Esophagus muscularis mucosa (tissue), 4 donors: ENCODE results near the gene PNKP. TPM values are rescaled to one million over a fixed set of nuclear protein-coding genes. Genes with fewer than 3 reads are reported as not detected.
A peak's percentile ranks its signal among the peaks of the same experiment; 100 is the strongest.

ENCODE experiments used
- DNase-seq: peaks from one replicate; pipeline ENCODE4 v3.0.0-alpha.2; 2017; ENCODE audit errors: extremely low spot score
- H3K27ac ChIP-seq, 4 donors: fragments of 200-600 bp; sonication (generic); replicated peaks in 1 of 4; 1 replicate in 3 of 4; 2 replicates in 1 of 4; pipeline ENCODE4 v1.5.1; 2016 to 2019; ENCODE audit warnings: mild to moderate bottlenecking in 1 of 4
- H3K27me3 ChIP-seq, 4 donors: fragments of 200-600 bp; sonication (generic); one replicate each; pipeline versions ENCODE4 v1.5.1 to v1.6.0; 2016 to 2019
- H3K36me3 ChIP-seq, 4 donors: fragments of 200-600 bp; sonication (generic); one replicate each; pipeline ENCODE4 v1.5.1; 2016 to 2019
- H3K4me1 ChIP-seq, 4 donors: fragments of 200-600 bp; sonication (generic); one replicate each; pipeline ENCODE4 v1.5.1; 2016 to 2019
- H3K4me3 ChIP-seq, 4 donors: fragments of 200-600 bp; sonication (generic); 1 replicate in 2 of 4; 2 replicates in 2 of 4; pipeline ENCODE4 v1.5.1; 2016 to 2019; ENCODE audit warnings: mild to moderate bottlenecking in 4 of 4, moderate library complexity in 1 of 4
- H3K9me3 ChIP-seq, 4 donors: fragments of 200-600 bp; sonication (generic); 1 replicate in 3 of 4; 2 replicates in 1 of 4; pipeline ENCODE4 v1.5.1; 2016 to 2019
- EP300 ChIP-seq: sonication (generic); formaldehyde crosslinking; IDR thresholded peaks from one replicate; pipeline ENCODE4 v1.6.1; 2017; ENCODE audit warnings: antibody characterized with exemption
- POLR2A ChIP-seq: fragments of 450-650 bp; IDR thresholded peaks from one replicate; pipeline ENCODE4 v1.6.1; 2017; ENCODE audit warnings: antibody characterized with exemption, moderate library complexity, mild to moderate bottlenecking, low read depth
- POLR2AphosphoS5 ChIP-seq, 2 donors: sonication (generic); formaldehyde crosslinking; IDR thresholded peaks; one replicate each; pipeline ENCODE4 v1.6.1; 2017; ENCODE audit warnings: antibody characterized with exemption in 2 of 2
- WGBS: methylation state at CpG from one replicate; pipeline ENCODE4 v1.1.5; 2018; 5-methylcytosine and 5-hydroxymethylcytosine counted together
- intact Hi-C: fragments of 100-400 bp; cut with DNase I; formaldehyde crosslinking; loops from one replicate; pipeline ENCODE4 v1.15.1; 2023
- total RNA-seq, 4 donors: library from RNA; depleted of rRNA; stranded (reverse); fragments of >200 nt; gene quantifications; one replicate each; pipeline versions ENCODE4 v1.1.0 to v1.2.1, GENCODE V29; 2016
- TF ChIP-seq, protein P1 (sequence below), 3 experiments: fragments of 200-600 bp in 2 of 3; fragments of 450-650 bp in 1 of 3; sonication (generic) in 2 of 3; IDR thresholded peaks; one replicate each; pipeline ENCODE4 v1.5.1; 2017 to 2019; ENCODE audit warnings: antibody characterized with exemption in 3 of 3, mild to moderate bottlenecking in 2 of 3, moderate library complexity in 1 of 3

PNKP gene
- total RNA-seq, 4 donors from 2014 or later, result 21.4 to 43.7 (median 27.8) TPM

DNA sequence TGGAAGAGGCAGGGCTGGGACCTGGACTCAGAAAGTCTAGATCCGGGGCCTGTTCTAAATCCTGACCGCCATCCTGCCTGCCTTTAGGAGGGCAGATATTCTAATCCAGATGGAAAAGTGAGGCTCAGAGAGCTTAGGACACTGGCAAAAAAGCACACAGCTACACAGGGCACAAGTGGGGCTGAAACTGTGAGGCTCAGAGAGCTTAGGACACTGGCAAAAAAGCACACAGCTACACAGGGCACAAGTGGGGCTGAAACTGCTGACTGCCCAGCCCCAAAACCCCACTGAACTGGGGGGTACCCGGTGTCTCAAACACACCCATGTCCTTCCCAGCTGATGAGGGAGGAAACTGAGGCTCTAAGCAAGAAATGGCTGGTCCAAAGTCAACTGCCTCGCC is 7.8 kb upstream of the PNKP start:
- peaks cover 3 to 52% (median 39%) of the 10 kb centered on the region in 4 donors for H3K36me3 ChIP-seq
- H3K9me3 ChIP-seq, result no peaks in the 10 kb centered on the region
- peak overlapping the region; percentile 83 to 99 (median 98) for H3K4me3 ChIP-seq
- intact Hi-C loops, result loop anchor here (5.0 kb wide), 1 partner anchor 63 kb away; the partner anchor contains the start of gene FUZ
- H3K27me3 ChIP-seq, result no peaks in the 10 kb centered on the region
- DNase-seq, result no peak
- WGBS, result 90% methylated on average over 3 of the region's 4 CpGs
- no peak for TF ChIP-seq POLR2AphosphoS5 (IDR thresholded peaks at IDR 0.05)
- no peak for TF ChIP-seq POLR2A
- TF ChIP-seq, protein P1, sequence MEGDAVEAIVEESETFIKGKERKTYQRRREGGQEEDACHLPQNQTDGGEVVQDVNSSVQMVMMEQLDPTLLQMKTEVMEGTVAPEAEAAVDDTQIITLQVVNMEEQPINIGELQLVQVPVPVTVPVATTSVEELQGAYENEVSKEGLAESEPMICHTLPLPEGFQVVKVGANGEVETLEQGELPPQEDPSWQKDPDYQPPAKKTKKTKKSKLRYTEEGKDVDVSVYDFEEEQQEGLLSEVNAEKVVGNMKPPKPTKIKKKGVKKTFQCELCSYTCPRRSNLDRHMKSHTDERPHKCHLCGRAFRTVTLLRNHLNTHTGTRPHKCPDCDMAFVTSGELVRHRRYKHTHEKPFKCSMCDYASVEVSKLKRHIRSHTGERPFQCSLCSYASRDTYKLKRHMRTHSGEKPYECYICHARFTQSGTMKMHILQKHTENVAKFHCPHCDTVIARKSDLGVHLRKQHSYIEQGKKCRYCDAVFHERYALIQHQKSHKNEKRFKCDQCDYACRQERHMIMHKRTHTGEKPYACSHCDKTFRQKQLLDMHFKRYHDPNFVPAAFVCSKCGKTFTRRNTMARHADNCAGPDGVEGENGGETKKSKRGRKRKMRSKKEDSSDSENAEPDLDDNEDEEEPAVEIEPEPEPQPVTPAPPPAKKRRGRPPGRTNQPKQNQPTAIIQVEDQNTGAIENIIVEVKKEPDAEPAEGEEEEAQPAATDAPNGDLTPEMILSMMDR (IDR thresholded peaks at IDR 0.05), result no peak
- no peak for TF ChIP-seq EP300
- peak overlapping the region; percentile 97 to 100 (median 99) for H3K27ac ChIP-seq
- peaks cover 29 to 65% (median 46%) of the 10 kb centered on the region in 4 donors for H3K4me1 ChIP-seq

DNA sequence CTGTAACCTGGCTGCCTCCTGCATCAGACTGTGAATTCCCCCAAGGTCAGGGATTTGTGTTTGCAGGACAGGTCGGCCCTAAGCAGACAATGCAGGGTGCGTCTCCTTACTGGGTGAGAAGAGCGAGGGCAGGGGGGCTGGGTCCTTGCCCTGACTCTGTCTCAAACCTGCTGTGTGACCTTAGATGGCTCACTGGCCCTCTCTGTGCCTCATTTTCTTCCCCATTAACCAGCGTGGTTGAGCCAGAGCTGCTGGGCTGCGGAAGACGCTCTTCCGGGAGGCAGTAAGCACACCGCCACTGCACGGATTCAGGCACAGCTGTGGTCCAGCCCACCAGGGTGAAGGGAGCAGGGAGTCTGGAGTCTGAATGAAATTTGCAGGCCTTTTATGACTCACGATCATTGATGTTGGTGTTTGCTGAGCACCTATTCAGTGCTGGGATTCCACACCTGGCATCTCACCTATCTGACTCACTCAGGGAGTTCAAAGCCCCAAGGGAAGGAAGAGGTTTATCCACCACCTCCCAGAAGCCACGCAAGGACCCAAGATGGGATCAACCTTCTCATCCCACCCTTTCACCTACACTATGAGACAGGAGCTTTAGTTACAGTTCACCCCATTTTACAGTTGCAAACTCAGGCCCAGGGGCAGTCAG is 7.3 kb upstream of the PNKP start:
- Histone ChIP-seq H3K27me3 (no peaks in the 10 kb centered on the region), H3K4me1 (peaks cover 33 to 70% (median 51%) of the 10 kb centered on the region in 4 donors), H3K36me3 (peaks cover 0 to 47% (median 34%) of the 10 kb centered on the region in 4 donors), H3K4me3 (no peak overlapping the region), H3K27ac (peak overlapping the region in 2 of 4 donors; percentile 99), H3K9me3 (no peaks in the 10 kb centered on the region)
- DNase-seq, result no peak
- intact Hi-C loops, result loop anchor here (5.0 kb wide), 1 partner anchor 62 kb away; the partner anchor contains the start of gene FUZ
- no peak for TF ChIP-seq POLR2AphosphoS5 (IDR thresholded peaks at IDR 0.05)
- TF ChIP-seq POLR2A, result no peak
- TF ChIP-seq, protein P1 (IDR thresholded peaks at IDR 0.05), result no peak
- TF ChIP-seq EP300, result no peak
- WGBS, result 87% methylated on average over 11 of the region's 11 CpGs

DNA sequence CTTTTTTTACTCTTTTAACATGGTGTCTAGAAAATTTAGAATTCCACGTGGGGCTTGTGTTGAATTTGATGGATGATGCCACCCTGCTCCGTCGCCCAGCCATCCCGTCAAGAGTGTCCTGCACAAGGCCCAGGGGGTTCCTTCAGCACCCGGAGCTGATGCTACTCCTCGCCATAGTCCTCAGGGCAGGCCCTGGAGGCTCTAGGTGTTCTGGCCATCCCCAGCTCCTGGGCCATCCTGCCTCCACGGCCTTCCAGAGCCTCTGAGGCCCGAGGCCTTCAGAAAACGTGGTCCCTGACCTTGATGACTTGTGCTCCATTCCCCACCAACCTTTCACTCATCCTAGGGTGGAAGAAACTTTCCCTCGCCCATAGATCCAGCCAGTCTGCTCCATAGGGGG is 6.5 kb upstream of the PNKP start:
- Histone ChIP-seq H3K36me3 (peaks cover 0 to 39% (median 26%) of the 10 kb centered on the region in 4 donors), H3K4me3 (no peak overlapping the region), H3K27me3 (no peaks in the 10 kb centered on the region), H3K4me1 (peaks cover 31 to 67% (median 47%) of the 10 kb centered on the region in 4 donors), H3K27ac (no peak overlapping the region), H3K9me3 (no peaks in the 10 kb centered on the region)
- intact Hi-C loops, result no loop called here
- TF ChIP-seq EP300 (no peak), POLR2A (no peak), POLR2AphosphoS5 (IDR thresholded peaks at IDR 0.05) (no peak)
- TF ChIP-seq, protein P1 (IDR thresholded peaks at IDR 0.05), result no peak
- 88% methylated on average over 10 of the region's 10 CpGs for WGBS
- no peak for DNase-seq

DNA sequence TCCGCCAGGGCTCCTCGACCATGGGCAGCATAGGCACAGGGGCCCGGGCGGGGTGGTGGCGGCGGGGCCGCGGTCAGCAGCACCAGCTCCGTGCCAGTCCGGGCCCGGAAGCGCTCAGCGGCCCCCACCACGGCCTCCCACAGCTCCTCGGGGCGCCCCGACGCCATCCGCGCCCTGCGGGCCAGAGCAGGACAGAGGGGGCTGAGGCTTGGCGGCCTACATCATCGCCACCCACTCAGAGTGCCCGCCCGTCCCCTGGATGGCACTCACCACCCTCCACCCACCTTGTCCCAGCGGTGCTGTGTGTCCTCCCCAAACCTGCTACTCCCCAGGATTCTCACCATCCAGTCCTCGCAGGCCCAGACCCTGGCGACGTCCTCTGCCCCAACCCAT is 5.7 kb upstream of the PNKP start:
- Histone ChIP-seq H3K27ac (no peak overlapping the region), H3K4me1 (peaks cover 31 to 67% (median 47%) of the 10 kb centered on the region in 4 donors)
- no peak for TF ChIP-seq EP300
- TF ChIP-seq POLR2A, result no peak
- TF ChIP-seq, protein P1 (IDR thresholded peaks at IDR 0.05), result no peak
- no peak for TF ChIP-seq POLR2AphosphoS5 (IDR thresholded peaks at IDR 0.05)

More for the DNA sequence above, 5.7 kb upstream of the PNKP start:
- H3K36me3 ChIP-seq, result peaks cover 0 to 35% (median 23%) of the 10 kb centered on the region in 4 donors
- no peak for DNase-seq
- H3K27me3 ChIP-seq, result no peaks in the 10 kb centered on the region
- no peak overlapping the region for H3K4me3 ChIP-seq
- intact Hi-C loops, result no loop called here
- H3K9me3 ChIP-seq, result no peaks in the 10 kb centered on the region
- 88% methylated on average over 23 of the region's 29 CpGs for WGBS
